SJCRH30 (cell line): ENCODE data around the gene SCN8A. TPM values are rescaled to one million over a fixed set of nuclear protein-coding genes. Genes with fewer than 3 reads are reported as not detected.
"Not testable (repeated sequence)": the region's sequence is repeated elsewhere in the genome, so short reads cannot be mapped to it uniquely, and the experiment has no call there.

Experiments
- DNase-seq, 2 experiments: peaks; one replicate each; pipeline ENCODE4 v3.0.0-alpha.2; 2015 to 2020
- H3K27ac ChIP-seq: fragments of 250-450 bp; sonication (Bioruptor Pico); 2 replicates; pipeline ENCODE4 v1.5.1; 2020; ENCODE audit warnings: mild to moderate bottlenecking, moderate library complexity
- H3K27me3 ChIP-seq: fragments of 250-450 bp; sonication (Bioruptor Pico); 2 replicates; pipeline ENCODE4 v1.5.1; 2020; ENCODE audit warnings: mild to moderate bottlenecking, moderate library complexity
- H3K36me3 ChIP-seq: fragments of 250-450 bp; sonication (Bioruptor Pico); 2 replicates; pipeline ENCODE4 v1.5.1; 2020; ENCODE audit warnings: mild to moderate bottlenecking, moderate library complexity
- H3K4me1 ChIP-seq: fragments of 250-450 bp; sonication (Bioruptor Pico); 2 replicates; pipeline ENCODE4 v1.5.1; 2020; ENCODE audit warnings: mild to moderate bottlenecking, moderate library complexity
- H3K4me3 ChIP-seq: fragments of 250-450 bp; sonication (Bioruptor Pico); 2 replicates; pipeline ENCODE4 v1.5.1; 2020; ENCODE audit warnings: mild to moderate bottlenecking, moderate library complexity
- H3K9me3 ChIP-seq: fragments of 250-450 bp; sonication (Bioruptor Pico); replicated peaks from 2 replicates; pipeline ENCODE4 v1.5.1; 2020; ENCODE audit warnings: mild to moderate bottlenecking, moderate library complexity
- total RNA-seq: library from RNA; depleted of rRNA; stranded (reverse); fragments of >200 nt; shearing (Covaris generic); gene quantifications from 2 replicates; pipeline ENCODE4 v1.2.3, GENCODE V29; 2014; rRNA removed

The SCN8A gene
- total RNA-seq, result 0.33 and 0.67 TPM in 2 replicates

GRCh38 chr12:51591016-51591901 is at the start of gene SCN8A:
Gene SCN8A, plus strand, starts transcription at chr12:51591233. Its CDS starts 71,585 bp downstream, at chr12:51662818.
- Histone ChIP-seq H3K4me3 (peak within 1 kb of the TSS; percentile 57), H3K9me3 (no peaks in the 10 kb centered on the region), H3K27ac (no peak within 1 kb of the TSS), H3K36me3 (no peaks in the 10 kb centered on the region), H3K27me3 (peaks cover 10% of the 10 kb centered on the region), H3K4me1 (no peaks in the 10 kb centered on the region)
- DNase-seq, result peak; percentile 47 to 50

GRCh38 chr12:51546097-51546496 is 44.9 kb upstream of the SCN8A start:
- Histone ChIP-seq H3K4me1 (peaks cover 4% of the 10 kb centered on the region; the same call in 1 of the 2 replicates), H3K27me3 (peaks cover 2% of the 10 kb centered on the region; the same call in 1 of the 2 replicates), H3K27ac (no peak overlapping the region), H3K9me3 (no peaks in the 10 kb centered on the region), H3K4me3 (no peak overlapping the region), H3K36me3 (no peaks in the 10 kb centered on the region)
- DNase-seq, result no peak

GRCh38 chr12:51547606-51548005 is 43.4 kb upstream of the SCN8A start:
- Histone ChIP-seq H3K36me3 (no peaks in the 10 kb centered on the region), H3K27ac (no peak overlapping the region), H3K27me3 (peaks cover 2% of the 10 kb centered on the region; the same call in 1 of the 2 replicates), H3K4me3 (no peak overlapping the region), H3K4me1 (peaks cover 4% of the 10 kb centered on the region; the same call in 1 of the 2 replicates), H3K9me3 (no peaks in the 10 kb centered on the region)
- DNase-seq, result no peak

- Histone ChIP-seq H3K4me3 (no peak overlapping the region), H3K4me1 (peaks cover 4% of the 10 kb centered on the region; the same call in 1 of the 2 replicates)
- peak in 1 of 2 experiments; percentile 22 for DNase-seq
These were observed 42.8 kb upstream of the SCN8A start for GRCh38 chr12:51548241-51548640.

GRCh38 chr12:51549637-51550036 is 41.4 kb upstream of the SCN8A start:
- Histone ChIP-seq H3K9me3 (no peaks in the 10 kb centered on the region), H3K36me3 (no peaks in the 10 kb centered on the region), H3K4me3 (no peak overlapping the region), H3K27me3 (peaks cover 2% of the 10 kb centered on the region; the same call in 1 of the 2 replicates), H3K4me1 (peaks cover 4% of the 10 kb centered on the region; the same call in 1 of the 2 replicates), H3K27ac (no peak overlapping the region)
- DNase-seq, result peak; percentile 37 to 53

More at GRCh38 chr12:51548241-51548640, 42.8 kb upstream of the SCN8A start:
- Histone ChIP-seq H3K27me3 (peaks cover 2% of the 10 kb centered on the region; the same call in 1 of the 2 replicates), H3K27ac (no peak overlapping the region), H3K36me3 (no peaks in the 10 kb centered on the region), H3K9me3 (no peaks in the 10 kb centered on the region)

- H3K4me3 ChIP-seq, H3K27me3 ChIP-seq, DNase-seq, H3K4me1 ChIP-seq, H3K36me3 ChIP-seq, H3K9me3 ChIP-seq, H3K27ac ChIP-seq: not testable (repeated sequence)
These were observed 22.6 kb upstream of the SCN8A start for GRCh38 chr12:51568271-51569032.

GRCh38 chr12:51579321-51579850 is 11.6 kb upstream of the SCN8A start:
- Histone ChIP-seq H3K9me3 (no peaks in the 10 kb centered on the region), H3K36me3 (no peaks in the 10 kb centered on the region), H3K4me3 (no peak overlapping the region), H3K4me1 (no peaks in the 10 kb centered on the region), H3K27me3 (no peaks in the 10 kb centered on the region), H3K27ac (no peak overlapping the region)
- no peak for DNase-seq

GRCh38 chr12:51589060-51589459 is 2.0 kb upstream of the SCN8A start:
- H3K9me3 ChIP-seq, result no peaks in the 10 kb centered on the region
- H3K27ac ChIP-seq, result no peak overlapping the region
- no peaks in the 10 kb centered on the region for H3K4me1 ChIP-seq
- no peaks in the 10 kb centered on the region for H3K36me3 ChIP-seq
- no peak overlapping the region for H3K4me3 ChIP-seq
- peaks cover 10% of the 10 kb centered on the region for H3K27me3 ChIP-seq
- DNase-seq, result no peak

GRCh38 chr12:51589557-51590176 is 1.4 kb upstream of the SCN8A start:
- H3K36me3 ChIP-seq, result no peaks in the 10 kb centered on the region
- no peak for DNase-seq
- H3K27ac ChIP-seq, result no peak overlapping the region
- H3K27me3 ChIP-seq, result peaks cover 10% of the 10 kb centered on the region
- no peak overlapping the region for H3K4me3 ChIP-seq
- H3K4me1 ChIP-seq, result no peaks in the 10 kb centered on the region
- no peaks in the 10 kb centered on the region for H3K9me3 ChIP-seq

GRCh38 chr12:51590347-51591015 is 552 bp upstream of the SCN8A start:
- no peaks in the 10 kb centered on the region for H3K36me3 ChIP-seq
- DNase-seq, result peak; percentile 67 to 80
- no peak overlapping the region for H3K27ac ChIP-seq

GRCh38 chr12:51592034-51592705 is 1.1 kb downstream of the SCN8A start:
- DNase-seq, result no peak
- Histone ChIP-seq H3K27ac (no peak overlapping the region), H3K4me3 (no peak overlapping the region)

More at GRCh38 chr12:51590347-51591015, 552 bp upstream of the SCN8A start:
- Histone ChIP-seq H3K27me3 (peaks cover 10% of the 10 kb centered on the region), H3K4me1 (no peaks in the 10 kb centered on the region), H3K9me3 (no peaks in the 10 kb centered on the region), H3K4me3 (peak overlapping the region; percentile 51)

GRCh38 chr12:51593021-51593420 is 2.0 kb downstream of the SCN8A start:
- Histone ChIP-seq H3K27me3 (peaks cover 12% of the 10 kb centered on the region), H3K36me3 (no peaks in the 10 kb centered on the region), H3K27ac (no peak overlapping the region), H3K9me3 (no peaks in the 10 kb centered on the region), H3K4me1 (no peaks in the 10 kb centered on the region), H3K4me3 (no peak overlapping the region)
- DNase-seq, result no peak

More at GRCh38 chr12:51592034-51592705, 1.1 kb downstream of the SCN8A start:
- Histone ChIP-seq H3K36me3 (no peaks in the 10 kb centered on the region), H3K4me1 (no peaks in the 10 kb centered on the region), H3K27me3 (peaks cover 10% of the 10 kb centered on the region), H3K9me3 (no peaks in the 10 kb centered on the region)

- Histone ChIP-seq H3K9me3 (no peaks in the 10 kb centered on the region), H3K36me3 (no peaks in the 10 kb centered on the region), H3K27me3 (peaks cover 12% of the 10 kb centered on the region), H3K27ac (no peak overlapping the region), H3K4me1 (no peaks in the 10 kb centered on the region), H3K4me3 (no peak overlapping the region)
- DNase-seq, result peak; percentile 50 to 70
These were observed 2.5 kb downstream of the SCN8A start for GRCh38 chr12:51593539-51593938.
